Gastrocnemius medialis (tissue), 4 donors: ENCODE data around the gene IGFALS. TPM values are rescaled to one million over a fixed set of nuclear protein-coding genes. Genes with fewer than 3 reads are reported as not detected.

Experiments used
- ATAC-seq, 2 donors: fragments of 150-250 bp; one replicate each; pipeline ENCODE4 v1.9.1; 2016
- DNase-seq, 2 donors: peaks; one replicate each; pipeline ENCODE4 v3.0.0-alpha.2; 2019
- H3K27ac ChIP-seq, 4 donors: fragments of 200-600 bp; sonication (generic); 1 replicate in 1 of 4; 2 replicates in 3 of 4; pipeline ENCODE4 v1.5.1; 2016 to 2018; ENCODE audit warnings: mild to moderate bottlenecking in 2 of 4, moderate library complexity in 1 of 4
- H3K27me3 ChIP-seq, 3 donors: fragments of 200-600 bp; sonication (generic) in 2 of 3; 1 replicate in 1 of 3; 2 replicates in 2 of 3; pipeline versions ENCODE4 v1.5.1 to v1.6.0; 2016 to 2019; ENCODE audit warnings: mild to moderate bottlenecking in 1 of 3, moderate library complexity in 1 of 3
- H3K36me3 ChIP-seq, 2 donors: fragments of 200-600 bp; sonication (generic) in 1 of 2; one replicate each; pipeline ENCODE4 v1.5.1; 2017 to 2018
- H3K4me1 ChIP-seq, 2 donors: fragments of 200-600 bp; sonication (generic) in 1 of 2; one replicate each; pipeline ENCODE4 v1.5.1; 2016 to 2017; ENCODE audit warnings: mild to moderate bottlenecking in 2 of 2
- H3K4me3 ChIP-seq, 4 donors: fragments of 200-600 bp; sonication (generic) in 3 of 4; 1 replicate in 1 of 4; 2 replicates in 3 of 4; pipeline ENCODE4 v1.5.1; 2016 to 2019; ENCODE audit warnings: mild to moderate bottlenecking in 2 of 4
- H3K9me3 ChIP-seq, 3 donors: fragments of 200-600 bp; sonication (generic) in 2 of 3; 1 replicate in 1 of 3; 2 replicates in 2 of 3; pipeline ENCODE4 v1.5.1; 2016 to 2019
- POLR2A ChIP-seq, 2 donors: fragments of 450-650 bp; IDR thresholded peaks; one replicate each; pipeline ENCODE4 v1.6.1; 2017; ENCODE audit warnings: antibody characterized with exemption in 2 of 2, mild to moderate bottlenecking in 2 of 2, moderate library complexity in 2 of 2
- in situ Hi-C, 4 donors: fragments of 200-750 bp; cut with MboI; loops; one replicate each; pipeline versions ENCODE4 v1.15.0 to v1.8.0; 2017; ENCODE audit warnings: low sequenced_read_pairs in 4 of 4
- intact Hi-C: fragments of 100-400 bp; cut with DNase I; formaldehyde crosslinking; loops from one replicate; pipeline ENCODE4 v1.15.1; 2023; ENCODE audit warnings: low total_unique reads
- total RNA-seq, 4 donors: library from RNA; depleted of rRNA; stranded (reverse); fragments of >200 nt; gene quantifications; one replicate each; pipeline versions ENCODE4 v1.1.0 to v1.2.3, GENCODE V29; 2016
- TF ChIP-seq, protein P1 (sequence below), 5 experiments: fragments of 450-650 bp in 3 of 5; fragments of 200-600 bp in 2 of 5; sonication (generic) in 2 of 5; IDR thresholded peaks in 4 of 5; conservative IDR thresholded peaks in 1 of 5; 1 replicate in 4 of 5; 2 replicates in 1 of 5; pipeline ENCODE4 v1.5.1; 2016 to 2019; ENCODE audit warnings: antibody characterized with exemption in 5 of 5, mild to moderate bottlenecking in 3 of 5, moderate library complexity in 3 of 5

IGFALS gene
- total RNA-seq, 4 donors from 2014 or later = 0.20 to 0.22 TPM; not detected in 2

DNA sequence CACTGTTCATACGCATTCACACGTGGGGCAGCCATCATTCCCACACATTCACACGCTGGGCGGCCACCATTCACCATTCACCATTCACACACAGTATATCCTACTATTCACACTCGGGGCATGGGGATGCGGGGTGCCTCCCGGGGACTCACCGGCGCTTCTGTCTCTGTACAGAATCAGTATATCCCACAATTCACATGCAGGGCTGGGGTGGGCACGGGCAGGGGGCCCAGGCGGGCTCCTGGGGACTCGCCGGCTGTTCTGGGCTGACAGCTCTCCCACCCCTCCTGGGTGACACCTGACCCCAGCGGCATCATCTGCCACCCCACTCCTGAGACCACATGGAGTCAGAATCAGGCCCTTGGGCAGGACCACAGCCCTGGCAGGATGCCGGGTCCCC is 31.8 kb downstream of the IGFALS start:
- Histone ChIP-seq H3K4me1 (no peaks in the 10 kb centered on the region), H3K27ac (no peak overlapping the region), H3K4me3 (no peak overlapping the region), H3K36me3 (peaks cover 0 to 73% of the 10 kb centered on the region in 2 donors), H3K9me3 (no peaks in the 10 kb centered on the region), H3K27me3 (no peaks in the 10 kb centered on the region)
- intact Hi-C loops (loop anchor here (5.0 kb wide), 1 partner anchor 334 kb away; no protein-coding TSS in a partner anchor), in situ Hi-C loops (no loop called here)
- TF ChIP-seq POLR2A (IDR thresholded peaks at IDR 0.05) = no peak
- TF ChIP-seq, protein P1, sequence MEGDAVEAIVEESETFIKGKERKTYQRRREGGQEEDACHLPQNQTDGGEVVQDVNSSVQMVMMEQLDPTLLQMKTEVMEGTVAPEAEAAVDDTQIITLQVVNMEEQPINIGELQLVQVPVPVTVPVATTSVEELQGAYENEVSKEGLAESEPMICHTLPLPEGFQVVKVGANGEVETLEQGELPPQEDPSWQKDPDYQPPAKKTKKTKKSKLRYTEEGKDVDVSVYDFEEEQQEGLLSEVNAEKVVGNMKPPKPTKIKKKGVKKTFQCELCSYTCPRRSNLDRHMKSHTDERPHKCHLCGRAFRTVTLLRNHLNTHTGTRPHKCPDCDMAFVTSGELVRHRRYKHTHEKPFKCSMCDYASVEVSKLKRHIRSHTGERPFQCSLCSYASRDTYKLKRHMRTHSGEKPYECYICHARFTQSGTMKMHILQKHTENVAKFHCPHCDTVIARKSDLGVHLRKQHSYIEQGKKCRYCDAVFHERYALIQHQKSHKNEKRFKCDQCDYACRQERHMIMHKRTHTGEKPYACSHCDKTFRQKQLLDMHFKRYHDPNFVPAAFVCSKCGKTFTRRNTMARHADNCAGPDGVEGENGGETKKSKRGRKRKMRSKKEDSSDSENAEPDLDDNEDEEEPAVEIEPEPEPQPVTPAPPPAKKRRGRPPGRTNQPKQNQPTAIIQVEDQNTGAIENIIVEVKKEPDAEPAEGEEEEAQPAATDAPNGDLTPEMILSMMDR (IDR thresholded peaks at IDR 0.05 in 4 of 5, conservative IDR thresholded peaks at IDR 0.05 in 1 of 5) = no peak
- no peak for DNase-seq
- no peak for ATAC-seq

DNA sequence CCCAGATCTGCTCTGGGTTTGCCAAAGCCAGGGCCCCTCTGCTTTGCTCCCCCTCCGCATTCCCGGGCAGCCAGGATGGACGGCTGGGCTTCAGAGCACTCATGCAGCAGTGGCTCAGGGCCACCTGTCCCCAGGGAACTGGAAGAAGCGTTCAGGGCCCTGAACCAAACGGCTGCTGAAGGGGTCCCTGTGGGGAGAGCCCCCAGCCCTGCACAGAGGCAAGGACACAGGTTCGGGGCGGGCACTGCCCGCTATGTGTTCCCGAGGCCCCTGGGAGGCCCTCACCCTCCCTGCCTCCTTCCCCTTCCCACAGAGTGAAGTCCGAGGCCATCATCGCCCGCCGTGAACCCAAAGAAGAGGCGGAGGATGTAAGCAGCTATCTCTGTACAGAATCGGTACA is 32.6 kb downstream of the IGFALS start:
- peaks cover 0 to 65% of the 10 kb centered on the region in 2 donors for H3K36me3 ChIP-seq
- TF ChIP-seq POLR2A (IDR thresholded peaks at IDR 0.05) = no peak
- TF ChIP-seq, protein P1 (IDR thresholded peaks at IDR 0.05 in 4 of 5, conservative IDR thresholded peaks at IDR 0.05 in 1 of 5) = no peak
- in situ Hi-C loops = no loop called here
- no peak for DNase-seq
- intact Hi-C loops = loop anchor here (5.0 kb wide), 1 partner anchor 334 kb away; no protein-coding TSS in a partner anchor
- H3K27me3 ChIP-seq = no peaks in the 10 kb centered on the region
- no peak for ATAC-seq
- H3K9me3 ChIP-seq = no peaks in the 10 kb centered on the region
- H3K27ac ChIP-seq = no peak overlapping the region
- no peaks in the 10 kb centered on the region for H3K4me1 ChIP-seq
- no peak overlapping the region for H3K4me3 ChIP-seq

- DNase-seq = no peak
- H3K9me3 ChIP-seq = no peaks in the 10 kb centered on the region
- no peaks in the 10 kb centered on the region for H3K27me3 ChIP-seq
- H3K4me1 ChIP-seq = no peaks in the 10 kb centered on the region
- no peak overlapping the region for H3K27ac ChIP-seq
- in situ Hi-C loops = no loop called here
- no peak for ATAC-seq
- TF ChIP-seq, protein P1 (IDR thresholded peaks at IDR 0.05 in 4 of 5, conservative IDR thresholded peaks at IDR 0.05 in 1 of 5) = no peak
- no peak for TF ChIP-seq POLR2A (IDR thresholded peaks at IDR 0.05)
- intact Hi-C loops = no loop called here
- no peak overlapping the region for H3K4me3 ChIP-seq
- peaks cover 0 to 58% of the 10 kb centered on the region in 2 donors for H3K36me3 ChIP-seq
These were observed 34.0 kb downstream of the IGFALS start for GRCh38 chr16:1759511-1759910.

DNA sequence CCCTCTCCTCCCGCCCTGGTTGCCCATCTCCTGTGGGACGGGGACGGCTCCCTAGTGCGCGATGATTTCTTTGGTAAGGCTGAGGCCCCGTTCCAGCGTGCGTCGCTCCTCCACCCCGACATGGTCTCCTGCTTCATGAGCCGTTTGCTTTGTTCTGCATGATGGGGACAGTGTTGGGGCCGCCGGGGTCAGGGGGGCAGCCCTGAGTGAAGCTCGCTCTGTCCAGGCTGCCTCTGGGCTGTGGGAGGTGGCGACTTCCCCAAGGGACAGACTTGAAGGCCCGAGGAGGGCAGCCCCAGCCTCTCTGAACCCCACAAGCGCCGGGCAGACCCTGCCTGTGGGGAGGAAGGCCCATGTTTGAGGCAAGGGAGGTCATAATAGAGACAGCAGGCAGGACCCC is 34.6 kb downstream of the IGFALS start:
- no peak overlapping the region for H3K4me3 ChIP-seq
- H3K4me1 ChIP-seq = no peaks in the 10 kb centered on the region
- no peak for DNase-seq
- TF ChIP-seq, protein P1 (IDR thresholded peaks at IDR 0.05 in 4 of 5, conservative IDR thresholded peaks at IDR 0.05 in 1 of 5) = no peak
- no peak for TF ChIP-seq POLR2A (IDR thresholded peaks at IDR 0.05)
- no peaks in the 10 kb centered on the region for H3K27me3 ChIP-seq
- H3K36me3 ChIP-seq = peaks cover 0 to 60% of the 10 kb centered on the region in 2 donors
- in situ Hi-C loops (no loop called here), intact Hi-C loops (no loop called here)
- H3K27ac ChIP-seq = no peak overlapping the region
- no peaks in the 10 kb centered on the region for H3K9me3 ChIP-seq
- no peak for ATAC-seq
